Measurements from ENCODE around the gene DEPDC1B. TPM values are rescaled to one million over a fixed set of nuclear protein-coding genes. Genes with fewer than 3 reads are reported as not detected.

Gene DEPDC1B
- total and polyA plus RNA-seq, 2 of the 8 experiments (the other 6 are each of a cell fraction or from before 2014, with no cell fraction given): 30.8 to 67.4 TPM

DNA sequence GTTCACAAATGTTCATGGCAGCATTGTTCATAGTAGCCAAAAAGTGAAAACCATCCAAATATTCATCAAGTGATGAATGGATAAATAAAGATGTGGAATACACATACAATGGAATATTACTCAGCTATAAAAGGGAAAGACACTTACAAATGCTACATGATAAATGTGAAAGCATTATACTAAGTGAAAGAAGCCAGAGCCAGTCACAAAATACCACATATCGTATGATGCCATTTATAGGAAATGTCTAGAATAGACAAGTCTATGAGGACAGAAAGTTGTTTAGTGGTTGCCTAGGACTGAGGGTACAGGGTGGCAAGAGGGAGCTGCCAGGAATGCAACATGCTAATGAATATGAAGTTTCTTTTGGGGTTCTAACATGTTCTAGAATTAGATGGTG, 148.7 kb downstream of the DEPDC1B start:
- H3K14ac ChIP-seq (ENCODE audit: insufficient read length): no peak overlapping the region
- H3K23ac ChIP-seq (ENCODE audit: insufficient read length): no peak overlapping the region
- H2BK12ac ChIP-seq (ENCODE audit: low read depth, low read length): no peak overlapping the region
- DNase-seq (ENCODE audit: low read depth in 1 of 2, low spot score in 2 of 2) (no peak), FAIRE-seq (no peak)
- ChIA-PET POLR2A (ENCODE audit: partially characterized antibody) (no interaction called here), CTCF (ENCODE audit: partially characterized antibody) (interaction anchor here (1.7 kb wide), 1 partner anchor 11 kb away, joined by 4 read pairs; no protein-coding TSS in a partner anchor)
- no peaks in the 10 kb centered on the region for H4K20me1 ChIP-seq (replicated peaks in 1 of 2; ENCODE audit: control insufficient read depth in 1 of 2, insufficient read depth in 2 of 2, low read length in 2 of 2)
- no peaks in the 10 kb centered on the region for H3K23me2 ChIP-seq (ENCODE audit: low read depth, low read length)
- no peak overlapping the region for H2BK5ac ChIP-seq (ENCODE audit: low read depth, low read length)
- no peak overlapping the region for H2BK20ac ChIP-seq (ENCODE audit: low read length)
- H3K56ac ChIP-seq (replicated peaks; ENCODE audit: insufficient read length, low read depth, low read length): no peak overlapping the region
- H4K8ac ChIP-seq (ENCODE audit: extremely low read depth, insufficient read depth, low read length): no peak overlapping the region
- no peak overlapping the region for H4K91ac ChIP-seq (replicated peaks; ENCODE audit: insufficient read length, low read length)
- H3K27me3 ChIP-seq (replicated peaks in 1 of 4; ENCODE audit: control insufficient read depth in 3 of 4, extremely low read depth in 1 of 4, insufficient read depth in 3 of 4, low read length in 3 of 4): no peaks in the 10 kb centered on the region
- no peaks in the 10 kb centered on the region for H3K4me1 ChIP-seq (replicated peaks in 1 of 4; ENCODE audit: control insufficient read depth in 3 of 4, insufficient read depth in 4 of 4, low read length in 3 of 4)
- H2AFZ ChIP-seq (ENCODE audit: low read length): no peak overlapping the region
- H3K4me2 ChIP-seq (ENCODE audit: insufficient read depth in 1 of 2, low read depth in 2 of 2, low read length in 2 of 2): no peak overlapping the region
- H3K18ac ChIP-seq (ENCODE audit: extremely low read depth, low read length): no peak overlapping the region
- H4K5ac ChIP-seq (ENCODE audit: insufficient read length, low read depth, low read length): no peak overlapping the region
- no peak overlapping the region for H3K27ac ChIP-seq (ENCODE audit: low read depth, low read length)
- no peak overlapping the region for H2BK120ac ChIP-seq (replicated peaks; ENCODE audit: low read depth, low read length)
- H2BK15ac ChIP-seq (ENCODE audit: low read length): no peak overlapping the region
- TF ChIP-seq GABPA (IDR thresholded peaks at IDR 0.05; ENCODE audit: borderline replicate concordance, insufficient read depth, low read length): no peak
- no peak for TF ChIP-seq POLR2A (IDR thresholded peaks at IDR 0.05; ENCODE audit: control extremely low read depth in 1 of 2, low read depth in 2 of 2, low read length in 2 of 2)
- no peak for TF ChIP-seq SP2 (IDR thresholded peaks at IDR 0.05; ENCODE audit: low read length)
- TF ChIP-seq TCF12 (IDR thresholded peaks at IDR 0.05; ENCODE audit: low read depth, low read length): no peak
- TF ChIP-seq SP4 (IDR thresholded peaks at IDR 0.05; ENCODE audit: low read length): no peak
- no peak for TF ChIP-seq KDM4A (IDR thresholded peaks at IDR 0.05; ENCODE audit: low read depth, low read length, severe bottlenecking)
- H3K9ac ChIP-seq (replicated peaks in 1 of 4; ENCODE audit: extremely low read depth in 1 of 4, low read depth in 3 of 4, low read length in 3 of 4): no peak overlapping the region
- peaks cover 7 to 12% of the 10 kb centered on the region in 2 experiments for H3K9me3 ChIP-seq (ENCODE audit: insufficient read depth in 2 of 2, low read depth in 1 of 2, low read length in 1 of 2)
- H3K36me3 ChIP-seq (ENCODE audit: control insufficient read depth in 2 of 4, insufficient read depth in 4 of 4, low read length in 3 of 4): no peaks in the 10 kb centered on the region
- no peaks in the 10 kb centered on the region for H3K79me1 ChIP-seq (ENCODE audit: low read depth, low read length)
- WGBS, 2 experiments (ENCODE audit: extremely low coverage in 1 of 2, insufficient coverage in 1 of 2, insufficient read length in 1 of 2, insufficient replicate concordance in 2 of 2, low coverage in 1 of 2, low lambda C conversion rate in 2 of 2, missing lambda C conversion rate in 1 of 2): 88% methylated on average over 1 of the region's 1 CpG; no CpG with 5 or more reads in 1 of the 2 experiments
- no peak overlapping the region for H2AK5ac ChIP-seq (ENCODE audit: low read depth, low read length)
- H3K4ac ChIP-seq (replicated peaks; ENCODE audit: insufficient read length, low read depth, low read length): no peak overlapping the region
- no peak overlapping the region for H3K4me3 ChIP-seq (ENCODE audit: extremely low read depth in 1 of 4, insufficient read depth in 2 of 4, low read depth in 3 of 4, low read length in 4 of 4)
- no peaks in the 10 kb centered on the region for H3K79me2 ChIP-seq (ENCODE audit: control insufficient read depth in 1 of 2, insufficient read depth in 2 of 2, low read length in 2 of 2)

Measured in H1 (cell line).